Mucosa of descending colon (tissue), 3 donors: ENCODE results near the gene RASL12. TPM values are rescaled to one million over a fixed set of nuclear protein-coding genes. Genes with fewer than 3 reads are reported as not detected.
"Not testable (repeated sequence)": the region's sequence is repeated elsewhere in the genome, so short reads cannot be mapped to it uniquely, and the experiment has no call there.

Experiments
- ATAC-seq: fragments of 200-7000 bp; cut with Tn5 transposase; one replicate; pipeline ENCODE4 v1.9.1; 2020; ENCODE audit warnings: mild to moderate bottlenecking, moderate library complexity
- DNase-seq, 3 donors: peaks; one replicate each; pipeline ENCODE4 v3.0.0-alpha.2; 2020
- H3K36me3 ChIP-seq: fragments of 200-600 bp; one replicate; pipeline ENCODE4 v1.8.0; 2021; ENCODE audit warnings: low read depth, mild to moderate bottlenecking
- H3K4me1 ChIP-seq: fragments of 200-600 bp; one replicate; pipeline ENCODE4 v1.8.0; 2021; ENCODE audit warnings: low read depth, mild to moderate bottlenecking
- H3K4me3 ChIP-seq: fragments of 200-600 bp; one replicate; pipeline ENCODE4 v1.8.0; 2021; ENCODE audit warnings: mild to moderate bottlenecking
- H3K9me3 ChIP-seq: fragments of 200-600 bp; one replicate; pipeline ENCODE4 v1.8.0; 2021; ENCODE audit warnings: mild to moderate bottlenecking
- intact Hi-C, 2 donors: fragments of 100-400 bp; cut with DNase I in 1 of 2; cut with micrococcal nuclease in 1 of 2; formaldehyde crosslinking; loops; one replicate each; pipeline versions ENCODE4 v1.11.0 to v1.11.1; 2022; cut with DNase I, micrococcal nuclease
- total RNA-seq, 3 donors: library from RNA; stranded (reverse); fragmentation: NEBNext Ultra II Directional in 2 of 3; extraction: Animal tissue kit (Norgen Biotek cat#: 25700) in 2 of 3; gene quantifications; one replicate each; pipeline versions ENCODE4 v1.2.1 to v1.2.4, GENCODE V29; 2021 to 2023
- TF ChIP-seq, protein P1 (sequence below): fragments of 200-600 bp; IDR thresholded peaks from one replicate; pipeline ENCODE4 v1.8.0; 2022; ENCODE audit warnings: antibody characterized with exemption, mild to moderate bottlenecking
- donor health status: DM: no; HTN: no; CAD: no; lungs with moderate emphysema.
- donor health status: DM: no; HTN: no; CAD: no.
- donor health status: DM: no; HTN: yes; CAD: no.

The RASL12 gene
- total RNA-seq, 3 donors from 2014 or later: 2.7 to 29.7 (median 8.4) TPM

DNA sequence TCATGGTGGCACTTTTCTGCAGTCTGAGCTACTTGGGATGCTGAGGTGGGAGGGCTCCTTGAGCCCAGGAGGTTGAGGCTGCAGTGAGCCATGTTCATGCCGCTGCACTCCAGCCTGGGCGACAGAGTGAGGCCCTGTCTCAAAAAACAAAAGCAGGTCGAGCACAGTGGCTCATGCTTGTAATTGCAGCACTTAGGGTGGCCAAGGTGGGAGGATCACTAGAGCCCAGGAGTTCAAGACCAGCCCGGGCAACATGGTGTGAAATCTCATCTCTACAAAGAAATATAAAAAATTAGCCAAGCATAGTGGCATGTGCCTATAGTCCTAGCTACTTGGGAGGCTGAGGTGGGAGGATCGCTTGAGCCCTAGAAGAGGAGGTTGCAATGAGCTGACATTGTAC lies 37.2 kb upstream of the RASL12 start:
- ATAC-seq (no peak), DNase-seq (no peak)
- Histone ChIP-seq H3K36me3 (no peaks in the 10 kb centered on the region), H3K4me3 (no peak overlapping the region), H3K4me1 (peaks cover 12% of the 10 kb centered on the region), H3K9me3 (no peaks in the 10 kb centered on the region)
- TF ChIP-seq, protein P1, sequence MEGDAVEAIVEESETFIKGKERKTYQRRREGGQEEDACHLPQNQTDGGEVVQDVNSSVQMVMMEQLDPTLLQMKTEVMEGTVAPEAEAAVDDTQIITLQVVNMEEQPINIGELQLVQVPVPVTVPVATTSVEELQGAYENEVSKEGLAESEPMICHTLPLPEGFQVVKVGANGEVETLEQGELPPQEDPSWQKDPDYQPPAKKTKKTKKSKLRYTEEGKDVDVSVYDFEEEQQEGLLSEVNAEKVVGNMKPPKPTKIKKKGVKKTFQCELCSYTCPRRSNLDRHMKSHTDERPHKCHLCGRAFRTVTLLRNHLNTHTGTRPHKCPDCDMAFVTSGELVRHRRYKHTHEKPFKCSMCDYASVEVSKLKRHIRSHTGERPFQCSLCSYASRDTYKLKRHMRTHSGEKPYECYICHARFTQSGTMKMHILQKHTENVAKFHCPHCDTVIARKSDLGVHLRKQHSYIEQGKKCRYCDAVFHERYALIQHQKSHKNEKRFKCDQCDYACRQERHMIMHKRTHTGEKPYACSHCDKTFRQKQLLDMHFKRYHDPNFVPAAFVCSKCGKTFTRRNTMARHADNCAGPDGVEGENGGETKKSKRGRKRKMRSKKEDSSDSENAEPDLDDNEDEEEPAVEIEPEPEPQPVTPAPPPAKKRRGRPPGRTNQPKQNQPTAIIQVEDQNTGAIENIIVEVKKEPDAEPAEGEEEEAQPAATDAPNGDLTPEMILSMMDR: no peak
- intact Hi-C loops: no loop called here

DNA sequence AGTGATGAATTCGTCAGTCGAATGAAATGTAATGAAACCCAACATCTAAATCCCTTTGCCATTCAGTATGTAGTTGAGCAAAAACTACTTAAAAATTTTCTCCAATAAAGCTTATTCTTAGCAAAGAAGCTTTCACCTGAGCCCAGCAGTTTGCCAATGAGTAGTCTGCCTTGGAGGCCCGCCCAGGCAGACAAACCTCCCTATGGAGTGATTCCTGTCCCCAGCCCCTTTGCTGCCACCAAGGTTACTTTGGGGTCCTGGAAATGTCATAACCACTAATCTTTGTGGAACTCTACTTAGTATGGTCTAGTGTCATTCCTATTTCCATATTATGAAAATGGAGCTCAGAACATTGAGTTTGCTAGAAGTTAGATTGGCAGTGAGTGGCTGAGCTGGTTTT lies 35.1 kb upstream of the RASL12 start:
- Histone ChIP-seq H3K4me1 (peaks cover 12% of the 10 kb centered on the region), H3K36me3 (no peaks in the 10 kb centered on the region), H3K9me3 (no peaks in the 10 kb centered on the region), H3K4me3 (no peak overlapping the region)
- TF ChIP-seq, protein P1: no peak
- ATAC-seq (no peak), DNase-seq (no peak)
- intact Hi-C loops: no loop called here

DNA sequence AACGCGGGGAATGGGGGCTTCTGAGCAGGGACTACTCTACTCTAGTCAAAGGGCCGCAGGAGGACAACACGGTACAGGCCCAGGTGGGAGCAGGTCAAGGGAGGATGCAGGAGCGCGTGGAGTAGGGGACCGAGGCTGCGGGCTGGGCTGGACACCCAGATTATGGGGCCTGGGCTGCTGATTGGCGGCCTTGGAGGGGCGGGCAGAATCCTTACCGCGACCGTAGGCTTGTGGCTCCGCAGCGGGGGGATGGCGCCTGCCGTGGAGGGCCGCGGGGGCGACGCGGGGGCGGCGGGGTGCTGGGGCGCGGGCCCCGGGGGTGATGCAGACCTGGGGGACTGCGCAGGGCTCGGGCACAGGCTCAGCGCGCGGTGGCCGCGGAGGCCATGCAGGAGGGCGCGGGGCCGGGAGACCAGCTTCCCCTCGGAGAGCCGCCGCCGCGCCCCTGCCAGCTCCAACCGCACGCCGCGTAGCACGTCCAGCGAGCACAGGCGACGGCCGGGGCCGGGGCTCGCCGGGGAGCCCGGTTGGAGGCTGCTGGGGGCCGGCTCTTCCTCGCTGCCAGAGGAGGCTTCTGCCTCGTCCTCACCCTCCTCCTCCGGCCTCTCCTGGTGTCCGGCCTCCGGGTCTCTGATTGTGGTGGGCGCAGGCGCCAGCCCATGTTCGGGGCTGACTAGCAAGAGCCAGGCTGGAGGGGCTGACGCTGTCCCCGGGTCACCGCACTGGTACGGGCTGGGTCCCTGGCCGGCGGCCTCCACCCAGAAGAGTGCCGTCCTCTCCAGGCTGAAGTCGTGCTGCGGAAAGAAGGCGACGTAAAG lies 34.3 kb upstream of the RASL12 start:
- TF ChIP-seq, protein P1: no peak
- H3K4me3 ChIP-seq: no peak overlapping the region
- no peaks in the 10 kb centered on the region for H3K36me3 ChIP-seq
- peaks cover 12% of the 10 kb centered on the region for H3K4me1 ChIP-seq
- intact Hi-C loops: no loop called here
- no peak for ATAC-seq
- no peak for DNase-seq
- H3K9me3 ChIP-seq: no peaks in the 10 kb centered on the region

DNA sequence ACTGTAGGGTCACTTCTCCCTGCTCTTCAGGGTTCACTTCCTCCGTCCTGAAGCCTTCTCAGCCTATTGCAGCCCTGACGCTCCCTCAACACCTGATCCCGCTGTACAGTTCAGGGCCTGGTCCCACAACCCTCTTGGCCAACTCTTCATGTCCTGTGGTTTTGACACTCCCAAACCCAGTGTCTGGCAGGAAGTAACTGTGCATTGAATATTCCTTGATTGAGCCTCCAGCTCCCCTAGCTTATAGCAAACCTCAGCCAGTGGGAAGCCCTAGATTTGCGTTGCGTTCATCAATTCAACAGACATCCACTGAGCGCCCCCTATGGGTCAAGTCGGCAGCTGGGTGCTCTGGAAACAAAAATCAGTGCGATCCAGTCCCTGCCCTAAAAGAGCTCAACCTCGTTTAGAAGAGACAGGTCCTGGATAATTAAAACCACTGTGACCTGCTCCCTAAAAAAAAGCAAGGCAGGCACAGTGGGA lies 33.7 kb upstream of the RASL12 start:
- no peak overlapping the region for H3K4me3 ChIP-seq
- TF ChIP-seq, protein P1: peak; percentile 67
- intact Hi-C loops: no loop called here
- DNase-seq (peak in 2 of 3 donors; percentile 84 to 91), ATAC-seq (peak; percentile 82)
- H3K9me3 ChIP-seq: no peaks in the 10 kb centered on the region
- peaks cover 12% of the 10 kb centered on the region for H3K4me1 ChIP-seq
- H3K36me3 ChIP-seq: no peaks in the 10 kb centered on the region

DNA sequence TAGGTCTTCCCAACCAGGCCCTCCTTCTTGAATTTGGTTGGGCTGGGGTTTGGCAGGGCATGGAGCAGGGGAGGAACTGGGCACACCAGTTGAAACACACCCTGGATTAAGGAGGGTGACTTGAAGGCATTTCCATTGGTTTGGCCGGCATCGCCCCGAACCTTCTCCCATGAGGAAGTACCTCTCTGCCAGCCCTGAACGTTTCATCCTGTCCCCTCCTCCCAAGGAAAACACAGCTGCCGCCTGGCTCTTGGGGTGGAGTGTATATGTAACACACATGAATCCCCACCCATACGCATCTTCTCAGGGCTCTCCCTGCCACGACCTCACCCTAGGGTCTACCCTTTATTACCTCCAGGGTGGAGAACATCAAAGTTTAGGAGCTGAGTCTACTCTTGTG lies 32.7 kb upstream of the RASL12 start:
- no peak overlapping the region for H3K4me3 ChIP-seq
- ATAC-seq (peak; percentile 89), DNase-seq (peak; percentile 70 to 74 (median 71))
- TF ChIP-seq, protein P1: no peak
- H3K9me3 ChIP-seq: no peaks in the 10 kb centered on the region
- H3K4me1 ChIP-seq: peaks cover 12% of the 10 kb centered on the region
- no peaks in the 10 kb centered on the region for H3K36me3 ChIP-seq
- intact Hi-C loops: no loop called here

DNA sequence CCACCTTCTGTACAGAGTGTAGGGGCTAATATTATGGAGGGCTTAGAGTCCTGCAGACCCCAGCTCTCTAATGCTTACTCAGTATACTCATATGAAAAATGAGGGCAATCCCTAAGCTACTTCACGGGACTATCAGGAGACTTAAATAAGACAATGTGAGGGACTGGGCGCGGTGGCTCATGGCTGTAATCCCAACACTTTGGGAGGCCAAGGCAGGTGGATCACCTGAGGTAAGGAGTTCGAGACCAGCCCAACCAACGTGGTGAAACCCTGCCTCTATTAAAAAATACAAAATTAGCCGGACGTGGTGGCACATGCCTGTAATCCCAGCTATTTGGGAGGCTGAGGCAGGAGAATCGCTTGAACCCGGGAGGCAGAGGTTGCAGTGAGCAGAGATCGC lies 32.0 kb upstream of the RASL12 start:
- H3K9me3 ChIP-seq, intact Hi-C loops, H3K36me3 ChIP-seq, ATAC-seq, DNase-seq, H3K4me3 ChIP-seq: not testable (repeated sequence)
- peaks cover 12% of the 10 kb centered on the region for H3K4me1 ChIP-seq
